HepG2 (cell line): ENCODE data around the gene B4GALT5. TPM values are rescaled to one million over a fixed set of nuclear protein-coding genes. Genes with fewer than 3 reads are reported as not detected.
A peak's percentile ranks its signal among the peaks of the same experiment; 100 is the strongest.

Experiments
- FOXK1 ChIP-seq: sonication (generic); formaldehyde crosslinking; IDR thresholded peaks from 2 replicates; pipeline ENCODE4 v1.4.0; 2020; ENCODE audit warnings: low read depth, missing genetic modification reagents, borderline replicate concordance
- IRF2 ChIP-seq: IDR thresholded peaks from 2 replicates; pipeline ENCODE4 v1.6.1; 2018; ENCODE audit warnings: missing genetic modification reagents, missing compliant biosample characterization
- MIER2 ChIP-seq: IDR thresholded peaks from 2 replicates; pipeline ENCODE4 v1.6.1; 2016; ENCODE audit warnings: missing biosample characterization, missing genetic modification reagents
- MXI1 ChIP-seq: IDR thresholded peaks from 3 replicates; pipeline ENCODE4 v1.6.1; 2012; ENCODE audit warnings: low read depth, low read length, inconsistent platforms, borderline replicate concordance
- STAT5B ChIP-seq: sonication (generic); formaldehyde crosslinking; IDR thresholded peaks from 2 replicates; pipeline ENCODE4 v1.4.0; 2020; ENCODE audit warnings: missing genetic modification reagents
- U2AF1 ChIP-seq: fragments of 200-400 bp; formaldehyde crosslinking; optimal IDR thresholded peaks from 2 replicates; pipeline ENCODE3; 2017; ENCODE audit warnings: mild to moderate bottlenecking, low read depth, low read length
- ZNF225 ChIP-seq: sonication (generic); formaldehyde crosslinking; IDR thresholded peaks from 2 replicates; pipeline ENCODE4 v1.4.0; 2020; ENCODE audit warnings: mild to moderate bottlenecking, missing genetic modification reagents
- ZNF326 ChIP-seq: sonication (generic); formaldehyde crosslinking; IDR thresholded peaks from 2 replicates; pipeline ENCODE4 v1.4.0; 2020; ENCODE audit warnings: missing genetic modification reagents, borderline replicate concordance
- ZNF446 ChIP-seq: sonication (generic); formaldehyde crosslinking; IDR thresholded peaks from 2 replicates; pipeline ENCODE4 v1.5.0; 2020; ENCODE audit warnings: mild to moderate bottlenecking, missing genetic modification reagents
- ZNF569 ChIP-seq: sonication (generic); formaldehyde crosslinking; IDR thresholded peaks from 2 replicates; pipeline ENCODE4 v1.5.0; 2020; ENCODE audit warnings: mild to moderate bottlenecking, missing genetic modification reagents, moderate library complexity, borderline replicate concordance
- ZNF7 ChIP-seq: IDR thresholded peaks from 2 replicates; pipeline ENCODE4 v1.6.1; 2016; ENCODE audit warnings: missing biosample characterization, missing genetic modification reagents
- ZNF776 ChIP-seq: sonication (generic); formaldehyde crosslinking; IDR thresholded peaks from 2 replicates; pipeline ENCODE4 v1.4.0; 2020; ENCODE audit warnings: mild to moderate bottlenecking, missing genetic modification reagents
- polyA plus RNA-seq, 8 experiments: library from polyadenylated mRNA; depleted of rRNA in 3 of 8; stranded (reverse) in 7 of 8; unstranded in 1 of 8; fragments of >200 nt; fragmentation: Illumina TruSeq in 4 of 8; extraction: Trizol in 4 of 8; gene quantifications; 2 replicates each; pipeline versions ENCODE4 v1.2.1 to v1.2.3, GENCODE V29; 2011 to 2016; ENCODE audit warnings: low read depth in 4 of 8, missing spikeins in 1 of 8, mixed read lengths in 1 of 8; ENCODE audit not compliant: insufficient read depth in 1 of 8
- total RNA-seq, 5 experiments: library from RNA; depleted of rRNA; stranded (reverse); fragments of >200 nt; fragmentation: Illumina TruSeq; extraction: Trizol; gene quantifications; 2 replicates each; pipeline ENCODE4 v1.2.3, GENCODE V29; 2016; ENCODE audit warnings: low read depth in 1 of 5
- TF ChIP-seq, protein P1 (sequence below): sonication (generic); formaldehyde crosslinking; IDR thresholded peaks from 2 replicates; pipeline ENCODE4 v1.8.1; 2022; ENCODE audit warnings: mild to moderate bottlenecking, missing genetic modification reagents
- TF ChIP-seq, protein P2 (sequence below): sonication (generic); formaldehyde crosslinking; IDR thresholded peaks from 2 replicates; pipeline ENCODE4 v1.4.0; 2020; ENCODE audit warnings: missing genetic modification reagents
- TF ChIP-seq, protein P3 (sequence below): sonication (generic); formaldehyde crosslinking; conservative IDR thresholded peaks from 2 replicates; pipeline ENCODE4 v1.4.0; 2020; ENCODE audit warnings: missing genetic modification reagents
- TF ChIP-seq, protein P4 (sequence below): IDR thresholded peaks from 2 replicates; pipeline ENCODE4 v1.6.1; 2016; ENCODE audit warnings: low read depth, borderline replicate concordance
- TF ChIP-seq, protein P5 (sequence below): sonication (generic); formaldehyde crosslinking; IDR thresholded peaks from 2 replicates; pipeline ENCODE4 v1.4.0; 2020; ENCODE audit warnings: missing genetic modification reagents
- TF ChIP-seq, protein P6 (sequence below): sonication (generic); formaldehyde crosslinking; IDR thresholded peaks from 2 replicates; pipeline ENCODE4 v1.5.0; 2020; ENCODE audit warnings: missing genetic modification reagents

The B4GALT5 gene
- total and polyA plus RNA-seq, 2 of the 13 experiments (the other 11 are each of a cell fraction or from before 2014, with no cell fraction given) = 27.3 to 30.9 TPM

DNA sequence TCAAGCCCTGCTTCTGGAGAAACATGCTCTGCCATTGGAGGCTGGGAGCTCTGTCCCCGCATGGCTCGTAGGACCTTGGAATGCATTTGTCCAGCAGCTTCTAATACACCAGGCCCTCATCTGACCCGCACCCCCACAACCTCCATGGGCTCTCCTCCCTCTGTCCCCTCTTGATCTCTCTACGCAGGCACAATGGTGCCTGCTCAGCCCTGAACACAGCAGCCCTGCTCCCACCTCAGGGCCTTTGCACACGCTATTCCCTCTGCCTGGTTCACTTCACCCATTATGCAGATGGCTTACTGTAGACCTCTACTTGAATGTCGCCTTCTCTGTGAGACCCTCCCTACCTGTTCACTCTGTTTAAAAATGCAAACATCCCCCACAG, 118.8 kb downstream of the B4GALT5 start (continued):
- TF ChIP-seq, protein P1, sequence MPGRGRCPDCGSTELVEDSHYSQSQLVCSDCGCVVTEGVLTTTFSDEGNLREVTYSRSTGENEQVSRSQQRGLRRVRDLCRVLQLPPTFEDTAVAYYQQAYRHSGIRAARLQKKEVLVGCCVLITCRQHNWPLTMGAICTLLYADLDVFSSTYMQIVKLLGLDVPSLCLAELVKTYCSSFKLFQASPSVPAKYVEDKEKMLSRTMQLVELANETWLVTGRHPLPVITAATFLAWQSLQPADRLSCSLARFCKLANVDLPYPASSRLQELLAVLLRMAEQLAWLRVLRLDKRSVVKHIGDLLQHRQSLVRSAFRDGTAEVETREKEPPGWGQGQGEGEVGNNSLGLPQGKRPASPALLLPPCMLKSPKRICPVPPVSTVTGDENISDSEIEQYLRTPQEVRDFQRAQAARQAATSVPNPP = no peak
- TF ChIP-seq MXI1 = no peak
- TF ChIP-seq IRF2 (CRISPR knock-in tag) = no peak
- TF ChIP-seq, protein P2, sequence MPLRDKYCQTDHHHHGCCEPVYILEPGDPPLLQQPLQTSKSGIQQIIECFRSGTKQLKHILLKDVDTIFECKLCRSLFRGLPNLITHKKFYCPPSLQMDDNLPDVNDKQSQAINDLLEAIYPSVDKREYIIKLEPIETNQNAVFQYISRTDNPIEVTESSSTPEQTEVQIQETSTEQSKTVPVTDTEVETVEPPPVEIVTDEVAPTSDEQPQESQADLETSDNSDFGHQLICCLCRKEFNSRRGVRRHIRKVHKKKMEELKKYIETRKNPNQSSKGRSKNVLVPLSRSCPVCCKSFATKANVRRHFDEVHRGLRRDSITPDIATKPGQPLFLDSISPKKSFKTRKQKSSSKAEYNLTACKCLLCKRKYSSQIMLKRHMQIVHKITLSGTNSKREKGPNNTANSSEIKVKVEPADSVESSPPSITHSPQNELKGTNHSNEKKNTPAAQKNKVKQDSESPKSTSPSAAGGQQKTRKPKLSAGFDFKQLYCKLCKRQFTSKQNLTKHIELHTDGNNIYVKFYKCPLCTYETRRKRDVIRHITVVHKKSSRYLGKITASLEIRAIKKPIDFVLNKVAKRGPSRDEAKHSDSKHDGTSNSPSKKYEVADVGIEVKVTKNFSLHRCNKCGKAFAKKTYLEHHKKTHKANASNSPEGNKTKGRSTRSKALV = no peak
- TF ChIP-seq, protein P3, sequence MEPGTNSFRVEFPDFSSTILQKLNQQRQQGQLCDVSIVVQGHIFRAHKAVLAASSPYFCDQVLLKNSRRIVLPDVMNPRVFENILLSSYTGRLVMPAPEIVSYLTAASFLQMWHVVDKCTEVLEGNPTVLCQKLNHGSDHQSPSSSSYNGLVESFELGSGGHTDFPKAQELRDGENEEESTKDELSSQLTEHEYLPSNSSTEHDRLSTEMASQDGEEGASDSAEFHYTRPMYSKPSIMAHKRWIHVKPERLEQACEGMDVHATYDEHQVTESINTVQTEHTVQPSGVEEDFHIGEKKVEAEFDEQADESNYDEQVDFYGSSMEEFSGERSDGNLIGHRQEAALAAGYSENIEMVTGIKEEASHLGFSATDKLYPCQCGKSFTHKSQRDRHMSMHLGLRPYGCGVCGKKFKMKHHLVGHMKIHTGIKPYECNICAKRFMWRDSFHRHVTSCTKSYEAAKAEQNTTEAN (CRISPR knock-in tag) = no peak
- no peak for TF ChIP-seq ZNF446 (CRISPR knock-in tag)
- TF ChIP-seq, protein P4, sequence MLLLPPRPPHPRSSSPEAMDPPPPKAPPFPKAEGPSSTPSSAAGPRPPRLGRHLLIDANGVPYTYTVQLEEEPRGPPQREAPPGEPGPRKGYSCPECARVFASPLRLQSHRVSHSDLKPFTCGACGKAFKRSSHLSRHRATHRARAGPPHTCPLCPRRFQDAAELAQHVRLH (CRISPR knock-in tag) = peak; percentile 5; the same call in 1 of the 2 replicates
- TF ChIP-seq, protein P5, sequence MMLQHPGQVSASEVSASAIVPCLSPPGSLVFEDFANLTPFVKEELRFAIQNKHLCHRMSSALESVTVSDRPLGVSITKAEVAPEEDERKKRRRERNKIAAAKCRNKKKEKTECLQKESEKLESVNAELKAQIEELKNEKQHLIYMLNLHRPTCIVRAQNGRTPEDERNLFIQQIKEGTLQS = no peak
- no peak for TF ChIP-seq ZNF7 (CRISPR knock-in tag)
- no peak for TF ChIP-seq ZNF225
- TF ChIP-seq, protein P6, sequence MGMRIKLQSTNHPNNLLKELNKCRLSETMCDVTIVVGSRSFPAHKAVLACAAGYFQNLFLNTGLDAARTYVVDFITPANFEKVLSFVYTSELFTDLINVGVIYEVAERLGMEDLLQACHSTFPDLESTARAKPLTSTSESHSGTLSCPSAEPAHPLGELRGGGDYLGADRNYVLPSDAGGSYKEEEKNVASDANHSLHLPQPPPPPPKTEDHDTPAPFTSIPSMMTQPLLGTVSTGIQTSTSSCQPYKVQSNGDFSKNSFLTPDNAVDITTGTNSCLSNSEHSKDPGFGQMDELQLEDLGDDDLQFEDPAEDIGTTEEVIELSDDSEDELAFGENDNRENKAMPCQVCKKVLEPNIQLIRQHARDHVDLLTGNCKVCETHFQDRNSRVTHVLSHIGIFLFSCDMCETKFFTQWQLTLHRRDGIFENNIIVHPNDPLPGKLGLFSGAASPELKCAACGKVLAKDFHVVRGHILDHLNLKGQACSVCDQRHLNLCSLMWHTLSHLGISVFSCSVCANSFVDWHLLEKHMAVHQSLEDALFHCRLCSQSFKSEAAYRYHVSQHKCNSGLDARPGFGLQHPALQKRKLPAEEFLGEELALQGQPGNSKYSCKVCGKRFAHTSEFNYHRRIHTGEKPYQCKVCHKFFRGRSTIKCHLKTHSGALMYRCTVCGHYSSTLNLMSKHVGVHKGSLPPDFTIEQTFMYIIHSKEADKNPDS (CRISPR knock-in tag) = 0 out of 2 replicates have a peak, but pooled peaks have one; percentile 20
- no peak for TF ChIP-seq ZNF776 (CRISPR knock-in tag)
- TF ChIP-seq STAT5B (CRISPR knock-in tag) = no peak
- TF ChIP-seq FOXK1 = no peak
- TF ChIP-seq MIER2 = no peak
- TF ChIP-seq U2AF1 = no peak
- TF ChIP-seq ZNF326 = no peak
- no peak for TF ChIP-seq ZNF569
